Heart left ventricle (tissue), 16 donors: ENCODE results near the gene LIN54. TPM values are rescaled to one million over a fixed set of nuclear protein-coding genes. Genes with fewer than 3 reads are reported as not detected.
"Not testable (repeated sequence)": the region's sequence is repeated elsewhere in the genome, so short reads cannot be mapped to it uniquely, and the experiment has no call there.

Source experiments
- ATAC-seq, 4 donors: fragments of 200-7000 bp; cut with Tn5 transposase; one replicate each; pipeline ENCODE4 v1.9.1; 2020 to 2022; ENCODE audit warnings: moderate library complexity in 4 of 4, mild to moderate bottlenecking in 3 of 4, moderate number of reproducible peaks in 1 of 4
- DNase-seq, 5 donors: peaks; one replicate each; pipeline ENCODE4 v3.0.0-alpha.2; 2020
- H3K27ac ChIP-seq, 12 donors: fragments of 200-600 bp; sonication (generic) in 4 of 12; one replicate each; pipeline versions ENCODE4 v1.5.0 to v1.8.0; 2016 to 2022; ENCODE audit warnings: mild to moderate bottlenecking in 2 of 12
- H3K27me3 ChIP-seq, 9 donors: fragments of 200-600 bp; sonication (generic) in 2 of 9; one replicate each; pipeline versions ENCODE4 v1.5.1 to v1.8.0; 2016 to 2022; ENCODE audit warnings: mild to moderate bottlenecking in 3 of 9
- H3K36me3 ChIP-seq, 9 donors: fragments of 200-600 bp; sonication (generic) in 2 of 9; one replicate each; pipeline versions ENCODE4 v1.5.0 to v1.8.0; 2018 to 2022; ENCODE audit warnings: mild to moderate bottlenecking in 2 of 9
- H3K4me1 ChIP-seq, 12 donors: fragments of 200-600 bp; sonication (generic) in 4 of 12; one replicate each; pipeline versions ENCODE4 v1.5.0 to v1.8.0; 2016 to 2022; ENCODE audit warnings: mild to moderate bottlenecking in 3 of 12
- H3K4me3 ChIP-seq, 12 donors: fragments of 200-600 bp; sonication (generic) in 4 of 12; one replicate each; pipeline versions ENCODE4 v1.5.0 to v1.8.0; 2017 to 2022; ENCODE audit warnings: mild to moderate bottlenecking in 9 of 12, moderate library complexity in 4 of 12
- H3K9me3 ChIP-seq, 12 donors: fragments of 200-600 bp; sonication (generic) in 4 of 12; one replicate each; pipeline versions ENCODE4 v1.5.0 to v1.8.0; 2016 to 2022; ENCODE audit warnings: mild to moderate bottlenecking in 1 of 12
- CTCF ChIP-seq, 12 donors: fragments of 200-600 bp; sonication (generic) in 4 of 12; IDR thresholded peaks; one replicate each; pipeline versions ENCODE4 v1.5.0 to v1.8.0; 2018 to 2022; ENCODE audit warnings: antibody characterized with exemption in 12 of 12, mild to moderate bottlenecking in 5 of 12
- POLR2A ChIP-seq, 2 donors: fragments of 450-650 bp; IDR thresholded peaks; one replicate each; pipeline ENCODE4 v1.6.1; 2017; ENCODE audit warnings: antibody characterized with exemption in 2 of 2, mild to moderate bottlenecking in 2 of 2, moderate library complexity in 2 of 2
- WGBS, 4 donors: extraction: QIAGEN DNeasy Blood & Tissue Kit in 2 of 4; methylation state at CpG; one replicate each; pipeline versions ENCODE4 v1.1.5 to v1.1.7; 2013 to 2018; 5-methylcytosine and 5-hydroxymethylcytosine counted together
- intact Hi-C, 10 donors: fragments of 100-400 bp; cut with DNase I; formaldehyde crosslinking; loops; one replicate each; pipeline versions ENCODE4 v1.11.1 to v1.14.2; 2022
- polyA plus RNA-seq, 2 donors: library from polyadenylated mRNA; stranded (reverse); fragments of 200-250 nt; gene quantifications; one replicate each; pipeline ENCODE4 v1.2.3, GENCODE V29; 2013
- total RNA-seq, 9 donors: library from RNA; depleted of rRNA in 2 of 9; stranded (reverse); fragments of >200 nt in 2 of 9; fragmentation: NEBNext Ultra II Directional in 3 of 9; extraction: Animal tissue kit (Norgen Biotek cat#: 25700) in 3 of 9; gene quantifications; one replicate each; pipeline versions ENCODE4 v1.1.0 to v1.2.4, GENCODE V29; 2016 to 2023
- donor health status: ischemic (EF 13 %, LVEDD 7.1; RV severe dilation, severe dysfunction).
- donor health status: healthy with polysubstance abuse.
- donor health status: DM: no; HTN: yes; CAD: no.
- donor health status: DM: no; HTN: no; CAD: no.
- donor health status: ischemic (EF 25% LVEDD 6.9; RV normal size, moderate dysfunction).
- donor health status: ischemic (EF 25% LVEDD 5.7; RV mildly dilated, moderate dysfunction).
- donor health status: healthy.
- donor health status: DM: yes; HTN: yes; CAD: no.
- donor health status: ischemic (EF 35%, LVEDD 5.7; RV mildly dilated, moderate dysfunction).
- donor health status: nonischemic (EF 11% LVEDD 7.7; RV severe dilation, severe dysfunction).
- donor health status: DM: yes; HTN: yes; CAD: no.
- donor health status: PGD.
- donor health status: ischemic (EF 29% LVEDD 5.4; RV normal size, mild dysfunction).
- donor health status: nonischemic (EF 23%, LVEDD 6.1; RV moderate dilation, normal function).

The LIN54 gene
- total and polyA plus RNA-seq, 11 donors: 1.6 to 11.4 (median 7.1) TPM

GRCh38 chr4:82988323-82988832 is 22.2 kb downstream of the LIN54 start:
- no peak for DNase-seq
- H3K27ac ChIP-seq: no peak overlapping the region
- no peak for ATAC-seq
- peaks cover 0 to 11% (median 0%) of the 10 kb centered on the region in 12 donors for H3K9me3 ChIP-seq
- no peak for TF ChIP-seq CTCF (IDR thresholded peaks at IDR 0.05)
- TF ChIP-seq POLR2A (IDR thresholded peaks at IDR 0.05): no peak
- H3K4me3 ChIP-seq: no peak overlapping the region
- WGBS, 4 donors: 87 to 92% (median 90%) methylated on average over 2 of the region's 2 CpGs
- peaks cover 0 to 12% (median 0%) of the 10 kb centered on the region in 12 donors for H3K4me1 ChIP-seq
- intact Hi-C loops: no loop called here
- H3K27me3 ChIP-seq: no peaks in the 10 kb centered on the region
- peaks cover 0 to 11% (median 6%) of the 10 kb centered on the region in 9 donors for H3K36me3 ChIP-seq

GRCh38 chr4:82987519-82987918 is 23.1 kb downstream of the LIN54 start:
- H3K27ac ChIP-seq, H3K4me3 ChIP-seq, intact Hi-C loops, H3K27me3 ChIP-seq, ATAC-seq, DNase-seq: not testable (repeated sequence)
- H3K4me1 ChIP-seq: peaks cover 0 to 12% (median 0%) of the 10 kb centered on the region in 12 donors
- H3K9me3 ChIP-seq: peaks cover 0 to 11% (median 0%) of the 10 kb centered on the region in 12 donors
- H3K36me3 ChIP-seq: peaks cover 0 to 16% (median 6%) of the 10 kb centered on the region in 9 donors

GRCh38 chr4:82984459-82984858 is 26.2 kb downstream of the LIN54 start:
- no peak for DNase-seq
- intact Hi-C loops: no loop called here
- peaks cover 0 to 11% (median 0%) of the 10 kb centered on the region in 12 donors for H3K9me3 ChIP-seq
- no peak for TF ChIP-seq CTCF (IDR thresholded peaks at IDR 0.05)
- no peak for TF ChIP-seq POLR2A (IDR thresholded peaks at IDR 0.05)
- H3K4me3 ChIP-seq: no peak overlapping the region
- ATAC-seq: no peak
- peaks cover 0 to 25% (median 9%) of the 10 kb centered on the region in 9 donors for H3K36me3 ChIP-seq
- H3K27ac ChIP-seq: no peak overlapping the region
- no peaks in the 10 kb centered on the region for H3K27me3 ChIP-seq
- peaks cover 0 to 6% (median 0%) of the 10 kb centered on the region in 12 donors for H3K4me1 ChIP-seq
- 94 to 99% (median 97%) methylated on average over 4 of the region's 4 CpGs for WGBS, 4 donors

- WGBS, 4 donors: 93 to 96% (median 94%) methylated on average over 3 of the region's 3 CpGs
- peaks cover 0 to 31% (median 11%) of the 10 kb centered on the region in 9 donors for H3K36me3 ChIP-seq
- ATAC-seq (no peak), DNase-seq (no peak)
- intact Hi-C loops: no loop called here
- TF ChIP-seq CTCF (IDR thresholded peaks at IDR 0.05) (no peak), POLR2A (IDR thresholded peaks at IDR 0.05) (no peak)
- peaks cover 0 to 9% (median 0%) of the 10 kb centered on the region in 12 donors for H3K9me3 ChIP-seq
- no peak overlapping the region for H3K4me3 ChIP-seq
- H3K27me3 ChIP-seq: no peaks in the 10 kb centered on the region
- H3K27ac ChIP-seq: no peak overlapping the region
- no peaks in the 10 kb centered on the region for H3K4me1 ChIP-seq
Measured at GRCh38 chr4:82983444-82983843, 27.2 kb downstream of the LIN54 start.

GRCh38 chr4:82981138-82981537 is 29.5 kb downstream of the LIN54 start:
- H3K27ac ChIP-seq: no peak overlapping the region
- no peak for TF ChIP-seq CTCF (IDR thresholded peaks at IDR 0.05)
- TF ChIP-seq POLR2A (IDR thresholded peaks at IDR 0.05): no peak
- WGBS, 4 donors: 92 to 98% (median 95%) methylated on average over 1 of the region's 1 CpG
- no peak overlapping the region for H3K4me3 ChIP-seq
- intact Hi-C loops: no loop called here
- no peak for ATAC-seq
- H3K27me3 ChIP-seq: no peaks in the 10 kb centered on the region
- no peaks in the 10 kb centered on the region for H3K4me1 ChIP-seq
- no peak for DNase-seq
- peaks cover 0 to 46% (median 23%) of the 10 kb centered on the region in 9 donors for H3K36me3 ChIP-seq
- H3K9me3 ChIP-seq: no peaks in the 10 kb centered on the region
